Neuronal stem cell (in vitro differentiated cells): ENCODE measurements around the gene HBP1.

Experiments used
- DNase-seq: peaks from one replicate; pipeline ENCODE4 v3.0.0-alpha.2; 2013; ENCODE audit warnings: low spot score
- H2AFZ ChIP-seq: one replicate; pipeline ENCODE4 v1.6.1; 2013; ENCODE audit warnings: mild to moderate bottlenecking, low read length, inconsistent platforms
- H2AK5ac ChIP-seq: 2 replicates; pipeline ENCODE4 v1.6.1; 2013; ENCODE audit warnings: low read depth, mild to moderate bottlenecking, inconsistent platforms, low read length, moderate library complexity, mixed read lengths
- H2BK120ac ChIP-seq: 2 replicates; pipeline ENCODE4 v1.6.1; 2013; ENCODE audit warnings: low read depth, mild to moderate bottlenecking, inconsistent platforms, low read length, moderate library complexity, mixed read lengths
- H2BK12ac ChIP-seq: one replicate; pipeline ENCODE4 v1.6.1; 2013; ENCODE audit warnings: low read length, inconsistent platforms
- H2BK15ac ChIP-seq: 2 replicates; pipeline ENCODE4 v1.6.1; 2013; ENCODE audit warnings: mild to moderate bottlenecking, low read length, inconsistent platforms, mixed read lengths
- H2BK5ac ChIP-seq: one replicate; pipeline ENCODE4 v1.6.1; 2013; ENCODE audit warnings: inconsistent platforms, mild to moderate bottlenecking, low read length, moderate library complexity
- H3K14ac ChIP-seq: one replicate; pipeline ENCODE4 v1.6.1; 2013; ENCODE audit warnings: low read length, inconsistent platforms
- H3K18ac ChIP-seq: 2 replicates; pipeline ENCODE4 v1.6.1; 2013; ENCODE audit warnings: low read length, inconsistent platforms
- H3K23ac ChIP-seq: 2 replicates; pipeline ENCODE4 v1.6.1; 2013; ENCODE audit warnings: low read depth, mild to moderate bottlenecking, mixed read lengths, low read length, inconsistent platforms; ENCODE audit not compliant: poor library complexity
- H3K27ac ChIP-seq: replicated peaks from 3 replicates; pipeline ENCODE4 v1.5.1; 2013; ENCODE audit warnings: low read length, inconsistent platforms
- H3K27me3 ChIP-seq, 3 experiments: 2 replicates each; pipeline ENCODE4 v1.6.1; 2013; ENCODE audit warnings: low read length in 3 of 3, mild to moderate bottlenecking in 2 of 3, inconsistent platforms in 1 of 3, low read depth in 1 of 3, mixed read lengths in 1 of 3, moderate library complexity in 1 of 3; ENCODE audit not compliant: control insufficient read depth in 3 of 3, insufficient read depth in 3 of 3
- H3K36me3 ChIP-seq, 2 donors: replicated peaks in 1 of 2; 2 replicates each; pipeline ENCODE4 v1.6.1; 2013; ENCODE audit warnings: low read length in 2 of 2; ENCODE audit not compliant: control insufficient read depth in 2 of 2, insufficient read depth in 2 of 2
- H3K4ac ChIP-seq: 2 replicates; pipeline ENCODE4 v1.6.1; 2013; ENCODE audit warnings: inconsistent platforms, mild to moderate bottlenecking, low read length, moderate library complexity
- H3K4me1 ChIP-seq, 2 donors: 1 replicate in 1 of 2; 2 replicates in 1 of 2; pipeline ENCODE4 v1.6.1; 2013; ENCODE audit warnings: low read length in 2 of 2, low read depth in 1 of 2; ENCODE audit not compliant: control insufficient read depth in 2 of 2, insufficient read depth in 1 of 2
- H3K4me2 ChIP-seq: one replicate; pipeline ENCODE4 v1.6.1; 2013; ENCODE audit warnings: mild to moderate bottlenecking, low read length, inconsistent platforms; ENCODE audit not compliant: insufficient read depth, poor library complexity, severe bottlenecking
- H3K4me3 ChIP-seq, 2 donors: 2 replicates each; pipeline ENCODE4 v1.5.1; 2013; ENCODE audit warnings: low read length in 2 of 2, mild to moderate bottlenecking in 2 of 2, inconsistent platforms in 1 of 2, moderate library complexity in 1 of 2
- H3K79me1 ChIP-seq: one replicate; pipeline ENCODE4 v1.6.1; 2013; ENCODE audit warnings: low read depth, mild to moderate bottlenecking, inconsistent platforms, low read length, moderate library complexity
- H3K9ac ChIP-seq: one replicate; pipeline ENCODE4 v1.6.1; 2013; ENCODE audit warnings: mild to moderate bottlenecking, low read depth, low read length, inconsistent platforms; ENCODE audit not compliant: poor library complexity
- H3K9me3 ChIP-seq, 2 donors: replicated peaks in 1 of 2; 2 replicates each; pipeline versions ENCODE3 to v1.6.1; 2013; ENCODE audit warnings: low read length in 2 of 2, mild to moderate bottlenecking in 2 of 2, inconsistent platforms in 1 of 2, low read depth in 1 of 2, mixed read lengths in 1 of 2, moderate library complexity in 1 of 2; ENCODE audit not compliant: control insufficient read depth in 2 of 2, insufficient read depth in 1 of 2
- H4K8ac ChIP-seq: one replicate; pipeline ENCODE4 v1.6.1; 2013; ENCODE audit warnings: low read depth, mild to moderate bottlenecking, inconsistent platforms, low read length, moderate library complexity
- H4K91ac ChIP-seq: one replicate; pipeline ENCODE4 v1.6.1; 2013; ENCODE audit warnings: low read length, low read depth, mild to moderate bottlenecking, inconsistent platforms; ENCODE audit not compliant: poor library complexity
- WGBS, 2 donors: extraction: QIAGEN DNeasy Blood & Tissue Kit; methylation state at CpG; one replicate each; pipeline ENCODE4 v1.1.7; 2013; ENCODE audit warnings: missing lambda C conversion rate in 2 of 2, mixed read lengths in 1 of 2; ENCODE audit not compliant: insufficient read length in 2 of 2, insufficient replicate concordance in 1 of 2; ENCODE audit errors: extremely low coverage in 2 of 2; 5-methylcytosine and 5-hydroxymethylcytosine counted together

HBP1 gene

GRCh38 chr7:107194052-107194451 is 25.2 kb downstream of the HBP1 start:
- Histone ChIP-seq H4K91ac (no peak overlapping the region), H2BK12ac (no peak overlapping the region), H3K36me3 (peaks cover 7 to 95% of the 10 kb centered on the region in 2 donors)

DNA sequence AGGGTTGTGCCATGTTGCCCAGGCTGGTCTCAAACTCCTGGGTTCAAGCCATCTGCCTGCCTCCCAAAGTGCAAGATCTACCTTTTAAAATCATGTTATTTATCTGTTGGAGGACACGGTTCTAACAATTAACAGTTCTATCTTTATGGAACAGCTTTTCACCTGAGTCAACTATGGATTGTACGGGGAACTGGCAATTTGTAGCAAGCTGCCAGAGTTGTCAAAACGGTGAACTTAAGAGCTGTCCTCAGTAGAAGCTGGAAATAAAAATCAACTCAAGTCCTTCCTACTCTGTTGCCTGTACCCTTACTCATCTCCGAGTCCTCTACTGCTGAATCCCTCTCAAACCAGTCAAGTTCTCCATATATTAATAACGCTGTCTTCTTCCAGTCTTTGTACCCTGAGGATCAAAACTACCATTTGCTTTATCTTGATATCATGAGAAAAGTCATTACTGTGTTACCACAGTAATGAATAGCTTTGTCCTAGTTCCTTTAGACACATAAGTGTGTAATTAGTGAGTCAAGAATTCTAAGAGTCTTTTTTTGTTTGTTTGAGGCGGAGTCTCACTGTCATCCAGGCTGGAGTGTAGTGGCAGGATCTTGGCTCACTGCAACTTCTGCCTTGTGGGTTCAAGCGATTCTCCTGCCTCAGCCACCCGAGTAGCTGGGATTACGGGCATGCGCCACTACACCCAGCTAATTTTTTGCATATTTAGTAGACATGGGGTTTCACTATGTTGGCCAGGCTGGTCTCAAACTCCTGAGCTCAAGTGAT is 28.2 kb downstream of the HBP1 start:
- Histone ChIP-seq H4K8ac (peak overlapping the region; percentile 65), H2AK5ac (no peak overlapping the region), H3K4me1 (no peaks in the 10 kb centered on the region), H3K79me1 (no peaks in the 10 kb centered on the region), H3K9ac (no peak overlapping the region), H3K4me3 (no peak overlapping the region), H3K23ac (no peak overlapping the region), H2BK12ac (no peak overlapping the region), H3K18ac (no peak overlapping the region), H3K27ac (no peak overlapping the region), H3K4me2 (no peak overlapping the region), H3K27me3 (no peaks in the 10 kb centered on the region), H3K36me3 (peaks cover 9 to 95% of the 10 kb centered on the region in 2 donors), H2AFZ (no peak overlapping the region), H3K9me3 (no peaks in the 10 kb centered on the region), H2BK15ac (no peak overlapping the region), H3K4ac (no peak overlapping the region), H3K14ac (no peak overlapping the region), H4K91ac (no peak overlapping the region), H2BK120ac (no peak overlapping the region), H2BK5ac (no peak overlapping the region)
- no peak for DNase-seq
- no CpG with 5 or more reads among the region's 10 CpGs for WGBS, 2 donors

More at GRCh38 chr7:107194052-107194451, 25.2 kb downstream of the HBP1 start:
- H2BK5ac ChIP-seq, result no peak overlapping the region
- no CpG with 5 or more reads among the region's 1 CpG for WGBS, 2 donors
- H2BK120ac ChIP-seq, result no peak overlapping the region
- no peak overlapping the region for H3K18ac ChIP-seq
- no peaks in the 10 kb centered on the region for H3K4me1 ChIP-seq
- H3K23ac ChIP-seq, result no peak overlapping the region
- no peak overlapping the region for H3K14ac ChIP-seq
- no peak overlapping the region for H3K27ac ChIP-seq
- H3K9ac ChIP-seq, result no peak overlapping the region
- H3K4me3 ChIP-seq, result no peak overlapping the region
- H3K27me3 ChIP-seq, result no peaks in the 10 kb centered on the region
- no peak for DNase-seq
- H2AK5ac ChIP-seq, result no peak overlapping the region
- no peaks in the 10 kb centered on the region for H3K9me3 ChIP-seq
- H4K8ac ChIP-seq, result no peak overlapping the region
- H3K4me2 ChIP-seq, result no peak overlapping the region
- H2AFZ ChIP-seq, result no peak overlapping the region
- H3K79me1 ChIP-seq, result no peaks in the 10 kb centered on the region
- H3K4ac ChIP-seq, result no peak overlapping the region
- no peak overlapping the region for H2BK15ac ChIP-seq

DNA sequence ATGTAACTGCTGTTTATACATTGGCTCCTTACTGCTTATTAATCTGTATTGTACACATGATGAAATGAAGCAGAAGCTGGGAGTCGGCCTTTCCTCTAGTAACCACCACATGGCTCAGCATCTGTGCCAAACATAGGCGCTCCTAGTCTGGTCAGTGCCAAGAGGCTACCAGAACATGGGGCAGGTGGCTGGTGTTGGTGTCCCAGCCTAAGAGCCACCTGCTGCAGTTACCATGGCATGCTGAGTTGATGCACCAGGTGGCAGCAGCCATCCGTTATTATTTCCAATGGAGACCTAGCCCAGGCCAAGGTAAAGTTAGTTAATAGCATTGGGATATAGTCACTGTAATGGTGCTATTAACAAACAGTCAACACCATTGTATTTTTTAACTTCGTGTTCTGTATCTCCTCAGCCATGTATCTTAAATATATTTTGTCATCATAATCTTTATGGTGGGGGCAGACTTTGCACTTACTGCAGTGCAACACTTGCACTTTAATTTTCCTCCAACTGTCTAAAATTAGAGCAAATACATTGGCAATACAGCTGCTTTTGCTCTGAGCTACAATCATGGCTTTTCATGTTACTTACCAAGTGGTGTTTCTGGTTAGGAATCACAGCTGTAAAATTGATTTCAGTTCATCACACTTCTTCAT is 33.1 kb downstream of the HBP1 start:
- H2BK12ac ChIP-seq, result no peak overlapping the region
- no peak overlapping the region for H3K9ac ChIP-seq
- H3K27ac ChIP-seq, result no peak overlapping the region
- H2AK5ac ChIP-seq, result no peak overlapping the region
- H3K18ac ChIP-seq, result no peak overlapping the region
- no peaks in the 10 kb centered on the region for H3K9me3 ChIP-seq
- no peak overlapping the region for H4K8ac ChIP-seq
- no peaks in the 10 kb centered on the region for H3K27me3 ChIP-seq
- H3K4me1 ChIP-seq, result no peaks in the 10 kb centered on the region
- H3K23ac ChIP-seq, result no peak overlapping the region
- H4K91ac ChIP-seq, result no peak overlapping the region
- H3K36me3 ChIP-seq, result peaks cover 8 to 94% of the 10 kb centered on the region in 2 donors
- no peak overlapping the region for H3K14ac ChIP-seq
- H2BK5ac ChIP-seq, result no peak overlapping the region
- no peak overlapping the region for H3K4me2 ChIP-seq
- H2BK15ac ChIP-seq, result no peak overlapping the region
- H3K4ac ChIP-seq, result no peak overlapping the region
- DNase-seq, result peak; percentile 8
- no peaks in the 10 kb centered on the region for H3K79me1 ChIP-seq
- no CpG with 5 or more reads among the region's 4 CpGs for WGBS, 2 donors
- no peak overlapping the region for H2BK120ac ChIP-seq
- H3K4me3 ChIP-seq, result no peak overlapping the region
- H2AFZ ChIP-seq, result no peak overlapping the region

DNA sequence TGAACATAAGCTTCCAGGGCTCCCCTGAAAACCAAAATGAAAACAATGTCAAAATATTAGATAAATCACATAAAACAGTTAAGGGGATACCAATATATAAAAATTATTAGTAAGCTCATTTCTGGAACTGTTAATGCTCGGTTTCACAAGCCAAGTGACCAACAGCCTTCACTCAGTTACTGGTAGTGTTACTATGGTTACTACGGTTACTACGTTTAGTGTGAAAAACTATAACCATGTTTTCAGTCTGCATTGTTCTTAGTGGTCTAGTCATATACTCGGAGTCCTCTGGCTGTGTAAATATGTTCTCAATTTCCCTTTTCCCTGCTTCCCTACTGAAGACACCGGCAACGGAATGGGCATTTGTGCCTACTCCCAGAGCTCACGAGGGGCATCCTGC is 34.8 kb downstream of the HBP1 start:
- H3K4me2 ChIP-seq, result no peak overlapping the region
- H3K4ac ChIP-seq, result no peak overlapping the region
- H3K27me3 ChIP-seq, result no peaks in the 10 kb centered on the region
- no peak overlapping the region for H2BK5ac ChIP-seq
- no peaks in the 10 kb centered on the region for H3K4me1 ChIP-seq
- no peak overlapping the region for H3K18ac ChIP-seq
- H2BK12ac ChIP-seq, result no peak overlapping the region
- no CpG with 5 or more reads among the region's 7 CpGs for WGBS, 2 donors
- H4K8ac ChIP-seq, result no peak overlapping the region
- no peak overlapping the region for H2BK120ac ChIP-seq
- H3K27ac ChIP-seq, result no peak overlapping the region
- H3K79me1 ChIP-seq, result no peaks in the 10 kb centered on the region
- no peak overlapping the region for H3K14ac ChIP-seq
- H4K91ac ChIP-seq, result no peak overlapping the region
- H2AK5ac ChIP-seq, result no peak overlapping the region
- H3K9ac ChIP-seq, result no peak overlapping the region
- H3K23ac ChIP-seq, result no peak overlapping the region
- peaks cover 9 to 89% of the 10 kb centered on the region in 2 donors for H3K36me3 ChIP-seq
- no peak overlapping the region for H2AFZ ChIP-seq
- H2BK15ac ChIP-seq, result no peak overlapping the region
- H3K9me3 ChIP-seq, result no peaks in the 10 kb centered on the region
- DNase-seq, result no peak
- H3K4me3 ChIP-seq, result no peak overlapping the region
